Activated T-cell treated with anti-CD3 and anti-CD28 coated beads for 48 hours (primary cell): Measurements from ENCODE around the gene CYB5R2.

ENCODE experiments used
- DNase-seq: peaks from one replicate; pipeline ENCODE4 v3.0.0-alpha.2; 2020; ENCODE audit warnings: low read depth

Gene CYB5R2

GRCh38 chr11:7637447-7638157, 35.7 kb downstream of the CYB5R2 start:
- DNase-seq: no peak

- DNase-seq: no peak
These were observed 37.0 kb downstream of the CYB5R2 start for GRCh38 chr11:7636350-7636749.

- DNase-seq: no peak
These were observed 37.6 kb downstream of the CYB5R2 start for GRCh38 chr11:7635708-7636107.

- no peak for DNase-seq
These were observed 38.2 kb downstream of the CYB5R2 start for GRCh38 chr11:7635137-7635536.

GRCh38 chr11:7632211-7632610, 41.1 kb downstream of the CYB5R2 start:
- DNase-seq: no peak

GRCh38 chr11:7630002-7630401, 43.3 kb downstream of the CYB5R2 start:
- DNase-seq: no peak

- DNase-seq: no peak
These were observed 44.6 kb downstream of the CYB5R2 start for GRCh38 chr11:7628660-7629059.

GRCh38 chr11:7622721-7623120, 50.6 kb downstream of the CYB5R2 start:
- no peak for DNase-seq

GRCh38 chr11:7621554-7621953, 51.7 kb downstream of the CYB5R2 start:
- no peak for DNase-seq

GRCh38 chr11:7621090-7621489, 52.2 kb downstream of the CYB5R2 start:
- no peak for DNase-seq

- DNase-seq: no peak
These were observed 54.0 kb downstream of the CYB5R2 start for GRCh38 chr11:7619322-7619721.

- no peak for DNase-seq
These were observed 56.3 kb downstream of the CYB5R2 start for GRCh38 chr11:7617032-7617431.
